Measurements from ENCODE around the gene MAN1B1. TPM values are rescaled to one million over a fixed set of nuclear protein-coding genes. Genes with fewer than 3 reads are reported as not detected.

MAN1B1 gene
- total and polyA plus RNA-seq, 4 donors, result 19.9 to 31.8 (median 26.5) TPM

- 71% methylated on average over 24 of the region's 24 CpGs for WGBS
- Histone ChIP-seq H3K4me1 (ENCODE audit: control insufficient read depth in 4 of 4, insufficient read depth in 4 of 4, low read length in 3 of 4) (no peaks in the 10 kb centered on the region), H3K27me3 (ENCODE audit: control insufficient read depth in 4 of 4, insufficient read depth in 4 of 4, low read length in 3 of 4) (peaks cover 6 to 13% (median 10%) of the 10 kb centered on the region in 4 donors), H3K36me3 (ENCODE audit: control insufficient read depth in 4 of 4, insufficient read depth in 3 of 4, low read depth in 1 of 4, low read length in 3 of 4) (no peaks in the 10 kb centered on the region), H3K27ac (ENCODE audit: low read depth in 1 of 2, low read length in 2 of 2) (no peak overlapping the region), H3K9ac (ENCODE audit: low read depth in 1 of 2, low read length in 2 of 2) (no peak overlapping the region), H3K4me3 (ENCODE audit: low read depth in 1 of 3, low read length in 3 of 3) (no peak overlapping the region), H3K9me3 (ENCODE audit: control insufficient read depth in 4 of 4, low read length in 3 of 4) (no peaks in the 10 kb centered on the region)
- DNase-seq (ENCODE audit: low spot score), result no peak
- TF ChIP-seq ATF3 (IDR thresholded peaks at IDR 0.05), result no peak
- TF ChIP-seq TAF1 (conservative IDR thresholded peaks at IDR 0.05), result no peak
- no peak for TF ChIP-seq EGR1 (IDR thresholded peaks at IDR 0.05; ENCODE audit: low read depth in 2 of 2)
- TF ChIP-seq FOXA1 (IDR thresholded peaks at IDR 0.05), result no peak
- no peak for TF ChIP-seq ZBTB33 (IDR thresholded peaks at IDR 0.05)
- no peak for TF ChIP-seq SP1 (IDR thresholded peaks at IDR 0.05)
These were observed 55.5 kb downstream of the MAN1B1 start for GRCh38 chr9:137141976-137142936.

GRCh38 chr9:137143459-137143858 is 56.7 kb downstream of the MAN1B1 start:
- 56% methylated on average over 4 of the region's 4 CpGs for WGBS
- Histone ChIP-seq H3K9ac (ENCODE audit: low read depth in 1 of 2, low read length in 2 of 2) (no peak overlapping the region), H3K36me3 (ENCODE audit: control insufficient read depth in 4 of 4, insufficient read depth in 3 of 4, low read depth in 1 of 4, low read length in 3 of 4) (no peaks in the 10 kb centered on the region), H3K27me3 (ENCODE audit: control insufficient read depth in 4 of 4, insufficient read depth in 4 of 4, low read length in 3 of 4) (peaks cover 5 to 6% (median 5%) of the 10 kb centered on the region in 4 donors), H3K4me1 (ENCODE audit: control insufficient read depth in 4 of 4, insufficient read depth in 4 of 4, low read length in 3 of 4) (no peaks in the 10 kb centered on the region), H3K4me3 (ENCODE audit: low read depth in 1 of 3, low read length in 3 of 3) (no peak overlapping the region), H3K27ac (ENCODE audit: low read depth in 1 of 2, low read length in 2 of 2) (no peak overlapping the region), H3K9me3 (ENCODE audit: control insufficient read depth in 4 of 4, low read length in 3 of 4) (no peaks in the 10 kb centered on the region)
- no peak for DNase-seq (ENCODE audit: low spot score)
- TF ChIP-seq JUND (IDR thresholded peaks at IDR 0.05) (no peak), FOXA2 (IDR thresholded peaks at IDR 0.05) (no peak), ZBTB33 (IDR thresholded peaks at IDR 0.05) (no peak), CTCF (IDR thresholded peaks at IDR 0.05; ENCODE audit: low read depth, low read length, missing input control) (no peak), SP1 (IDR thresholded peaks at IDR 0.05) (no peak), RAD21 (IDR thresholded peaks at IDR 0.05) (no peak), ATF3 (IDR thresholded peaks at IDR 0.05) (no peak), GABPA (IDR thresholded peaks at IDR 0.05 in 1 of 2, conservative IDR thresholded peaks at IDR 0.05 in 1 of 2) (no peak), REST (IDR thresholded peaks at IDR 0.05) (no peak), HNF4A (conservative IDR thresholded peaks at IDR 0.05) (no peak), RXRA (IDR thresholded peaks at IDR 0.05) (no peak), MAX (IDR thresholded peaks at IDR 0.05) (no peak), NR2F2 (IDR thresholded peaks at IDR 0.05) (no peak), HNF4G (IDR thresholded peaks at IDR 0.05) (no peak)
